IMR-90 (cell line): ENCODE results near the gene CPSF7.

Experiments used
- BHLHE40 ChIP-seq: fragments of 150-350 bp; IDR thresholded peaks from 2 replicates; pipeline ENCODE4 v1.6.1; 2016; ENCODE audit warnings: mild to moderate bottlenecking, low read depth, low read length
- CEBPB ChIP-seq: IDR thresholded peaks from 2 replicates; pipeline ENCODE4 v1.6.1; 2012; ENCODE audit warnings: low read depth, low read length, improper control_type of control experiment
- CTCF ChIP-seq: conservative IDR thresholded peaks from 2 replicates; pipeline ENCODE4 v1.5.1; 2012; ENCODE audit warnings: mild to moderate bottlenecking, low read depth, low read length, improper control_type of control experiment
- MAFK ChIP-seq: IDR thresholded peaks from 2 replicates; pipeline ENCODE4 v1.6.1; 2012; ENCODE audit warnings: low read depth, low read length, improper control_type of control experiment
- MAZ ChIP-seq: IDR thresholded peaks from 2 replicates; pipeline ENCODE4 v1.6.1; 2012; ENCODE audit warnings: low read depth, mild to moderate bottlenecking, low read length, improper control_type of control experiment, moderate library complexity, borderline replicate concordance
- MXI1 ChIP-seq: IDR thresholded peaks from 2 replicates; pipeline ENCODE4 v1.6.1; 2012; ENCODE audit warnings: low read depth, mild to moderate bottlenecking, low read length, moderate library complexity, borderline replicate concordance
- POLR2A ChIP-seq: IDR thresholded peaks from 2 replicates; pipeline ENCODE4 v1.6.1; 2012; ENCODE audit warnings: mild to moderate bottlenecking, low read depth, low read length
- RCOR1 ChIP-seq: IDR thresholded peaks from 2 replicates; pipeline ENCODE4 v1.6.1; 2012; ENCODE audit warnings: mild to moderate bottlenecking, low read length, improper control_type of control experiment; ENCODE audit not compliant: insufficient replicate concordance
- RFX5 ChIP-seq: IDR thresholded peaks from 2 replicates; pipeline ENCODE4 v1.8.0; 2012; ENCODE audit warnings: low read depth, mild to moderate bottlenecking, low read length, moderate library complexity
- TF ChIP-seq, protein P1 (sequence below): fragments of 150-350 bp; IDR thresholded peaks from 2 replicates; pipeline ENCODE4 v1.6.1; 2016; ENCODE audit warnings: low read depth, mild to moderate bottlenecking, low read length, moderate library complexity, borderline replicate concordance
- TF ChIP-seq, protein P2 (sequence below): fragments of 150-350 bp; IDR thresholded peaks from 2 replicates; pipeline ENCODE4 v1.6.1; 2017; ENCODE audit warnings: mild to moderate bottlenecking, antibody characterized with exemption, low read length, low read depth

DNA sequence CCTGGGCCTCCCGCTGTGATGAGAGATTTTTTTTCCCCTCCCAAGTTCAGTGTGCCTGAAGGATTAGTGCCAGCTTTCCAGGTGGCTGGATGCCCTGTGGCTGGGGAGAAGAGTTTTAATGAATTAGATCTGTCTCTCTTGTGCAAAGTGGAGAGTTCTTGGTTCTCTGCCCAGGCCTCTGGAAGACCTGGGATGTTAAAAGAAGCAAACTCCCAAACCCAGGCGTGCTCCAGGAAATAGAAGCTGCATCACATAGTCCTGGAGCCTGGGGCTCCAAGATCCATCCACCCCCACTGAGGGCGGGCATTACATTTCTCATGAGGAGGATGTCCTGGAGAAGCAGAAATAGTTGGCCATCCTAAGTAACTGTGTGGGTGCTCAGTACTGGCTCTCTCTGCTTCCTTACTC, 30.7 kb upstream of the CPSF7 start:
- TF ChIP-seq, protein P1, sequence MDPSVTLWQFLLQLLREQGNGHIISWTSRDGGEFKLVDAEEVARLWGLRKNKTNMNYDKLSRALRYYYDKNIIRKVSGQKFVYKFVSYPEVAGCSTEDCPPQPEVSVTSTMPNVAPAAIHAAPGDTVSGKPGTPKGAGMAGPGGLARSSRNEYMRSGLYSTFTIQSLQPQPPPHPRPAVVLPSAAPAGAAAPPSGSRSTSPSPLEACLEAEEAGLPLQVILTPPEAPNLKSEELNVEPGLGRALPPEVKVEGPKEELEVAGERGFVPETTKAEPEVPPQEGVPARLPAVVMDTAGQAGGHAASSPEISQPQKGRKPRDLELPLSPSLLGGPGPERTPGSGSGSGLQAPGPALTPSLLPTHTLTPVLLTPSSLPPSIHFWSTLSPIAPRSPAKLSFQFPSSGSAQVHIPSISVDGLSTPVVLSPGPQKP, result no peak
- TF ChIP-seq MAZ, result no peak
- no peak for TF ChIP-seq CTCF
- TF ChIP-seq RFX5, result no peak
- no peak for TF ChIP-seq MAFK
- no peak for TF ChIP-seq POLR2A
- TF ChIP-seq CEBPB, result no peak
- TF ChIP-seq MXI1, result no peak
- TF ChIP-seq RCOR1, result no peak
- TF ChIP-seq BHLHE40, result no peak
- TF ChIP-seq, protein P2, sequence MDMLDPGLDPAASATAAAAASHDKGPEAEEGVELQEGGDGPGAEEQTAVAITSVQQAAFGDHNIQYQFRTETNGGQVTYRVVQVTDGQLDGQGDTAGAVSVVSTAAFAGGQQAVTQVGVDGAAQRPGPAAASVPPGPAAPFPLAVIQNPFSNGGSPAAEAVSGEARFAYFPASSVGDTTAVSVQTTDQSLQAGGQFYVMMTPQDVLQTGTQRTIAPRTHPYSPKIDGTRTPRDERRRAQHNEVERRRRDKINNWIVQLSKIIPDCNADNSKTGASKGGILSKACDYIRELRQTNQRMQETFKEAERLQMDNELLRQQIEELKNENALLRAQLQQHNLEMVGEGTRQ, result no peak
